ENCODE results near the gene DAB2IP. TPM values are rescaled to one million over a fixed set of nuclear protein-coding genes. Genes with fewer than 3 reads are reported as not detected.

The DAB2IP gene
- total RNA-seq, 1 experiment from 2014 or later, result 31.0 TPM

GRCh38 chr9:121674017-121674416 lies 22.6 kb downstream of the DAB2IP start:
- TF ChIP-seq YY1 (IDR thresholded peaks at IDR 0.05; ENCODE audit: extremely low read depth, insufficient replicate concordance, low read depth, low read length) (no peak), EGR1 (IDR thresholded peaks at IDR 0.05; ENCODE audit: low read depth) (no peak), CBX3 (IDR thresholded peaks at IDR 0.05; ENCODE audit: low read depth) (no peak), CTCF (IDR thresholded peaks at IDR 0.05 in 2 of 3, conservative IDR thresholded peaks at IDR 0.05 in 1 of 3; ENCODE audit: borderline replicate concordance in 1 of 3, insufficient read depth in 1 of 3, low read depth in 2 of 3, low read length in 2 of 3) (no peak), ELF1 (IDR thresholded peaks at IDR 0.05; ENCODE audit: borderline replicate concordance, low read depth) (no peak), ZBTB33 (IDR thresholded peaks at IDR 0.05; ENCODE audit: extremely low read depth, insufficient replicate concordance, low read length) (no peak), EZH2phosphoT487 (IDR thresholded peaks at IDR 0.05; ENCODE audit: borderline replicate concordance) (no peak), ATF3 (IDR thresholded peaks at IDR 0.05) (no peak), CEBPB (IDR thresholded peaks at IDR 0.05; ENCODE audit: low read depth) (no peak), POLR2AphosphoS5 (IDR thresholded peaks at IDR 0.05; ENCODE audit: low read depth, low read length) (no peak), POLR2A (IDR thresholded peaks at IDR 0.05; ENCODE audit: borderline replicate concordance, extremely low read depth, insufficient read depth, insufficient read length) (no peak), FOSL1 (IDR thresholded peaks at IDR 0.05; ENCODE audit: low read depth) (no peak), JUND (IDR thresholded peaks at IDR 0.05) (no peak), ZNF274 (IDR thresholded peaks at IDR 0.05; ENCODE audit: low read depth, low read length) (no peak), EZH2 (IDR thresholded peaks at IDR 0.05) (no peak), SP1 (IDR thresholded peaks at IDR 0.05; ENCODE audit: low read depth) (no peak), MAX (IDR thresholded peaks at IDR 0.05) (no peak)
- TF ChIP-seq, protein P1, sequence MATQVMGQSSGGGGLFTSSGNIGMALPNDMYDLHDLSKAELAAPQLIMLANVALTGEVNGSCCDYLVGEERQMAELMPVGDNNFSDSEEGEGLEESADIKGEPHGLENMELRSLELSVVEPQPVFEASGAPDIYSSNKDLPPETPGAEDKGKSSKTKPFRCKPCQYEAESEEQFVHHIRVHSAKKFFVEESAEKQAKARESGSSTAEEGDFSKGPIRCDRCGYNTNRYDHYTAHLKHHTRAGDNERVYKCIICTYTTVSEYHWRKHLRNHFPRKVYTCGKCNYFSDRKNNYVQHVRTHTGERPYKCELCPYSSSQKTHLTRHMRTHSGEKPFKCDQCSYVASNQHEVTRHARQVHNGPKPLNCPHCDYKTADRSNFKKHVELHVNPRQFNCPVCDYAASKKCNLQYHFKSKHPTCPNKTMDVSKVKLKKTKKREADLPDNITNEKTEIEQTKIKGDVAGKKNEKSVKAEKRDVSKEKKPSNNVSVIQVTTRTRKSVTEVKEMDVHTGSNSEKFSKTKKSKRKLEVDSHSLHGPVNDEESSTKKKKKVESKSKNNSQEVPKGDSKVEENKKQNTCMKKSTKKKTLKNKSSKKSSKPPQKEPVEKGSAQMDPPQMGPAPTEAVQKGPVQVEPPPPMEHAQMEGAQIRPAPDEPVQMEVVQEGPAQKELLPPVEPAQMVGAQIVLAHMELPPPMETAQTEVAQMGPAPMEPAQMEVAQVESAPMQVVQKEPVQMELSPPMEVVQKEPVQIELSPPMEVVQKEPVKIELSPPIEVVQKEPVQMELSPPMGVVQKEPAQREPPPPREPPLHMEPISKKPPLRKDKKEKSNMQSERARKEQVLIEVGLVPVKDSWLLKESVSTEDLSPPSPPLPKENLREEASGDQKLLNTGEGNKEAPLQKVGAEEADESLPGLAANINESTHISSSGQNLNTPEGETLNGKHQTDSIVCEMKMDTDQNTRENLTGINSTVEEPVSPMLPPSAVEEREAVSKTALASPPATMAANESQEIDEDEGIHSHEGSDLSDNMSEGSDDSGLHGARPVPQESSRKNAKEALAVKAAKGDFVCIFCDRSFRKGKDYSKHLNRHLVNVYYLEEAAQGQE (IDR thresholded peaks at IDR 0.05; ENCODE audit: low read depth), result no peak
- intact Hi-C loops (cut with micrococcal nuclease), result no loop called here
- Histone ChIP-seq H3K4me1 (ENCODE audit: control insufficient read depth in 1 of 2, insufficient read depth in 2 of 2, low read length in 2 of 2) (peaks cover 20 to 26% of the 10 kb centered on the region in 2 experiments), H2AFZ (ENCODE audit: low read depth, low read length, poor library complexity, severe bottlenecking) (no peak overlapping the region), H3K27me3 (ENCODE audit: insufficient read depth, low read length) (no peaks in the 10 kb centered on the region), H3K4me2 (ENCODE audit: low read length) (no peak overlapping the region), H3K9ac (ENCODE audit: low read length) (no peak overlapping the region), H3K9me2 (ENCODE audit: insufficient read depth) (no peaks in the 10 kb centered on the region), H3K79me2 (ENCODE audit: insufficient read depth, low read length) (no peaks in the 10 kb centered on the region; the same call in 1 of the 2 replicates), H3K9me3 (ENCODE audit: control insufficient read depth in 1 of 2, insufficient read depth in 1 of 2, low read depth in 1 of 2, low read length in 2 of 2) (no peaks in the 10 kb centered on the region), H3K36me3 (ENCODE audit: control insufficient read depth in 1 of 2, insufficient read depth in 2 of 2, low read length in 2 of 2) (no peaks in the 10 kb centered on the region), H4K20me1 (ENCODE audit: insufficient read depth) (no peaks in the 10 kb centered on the region), H3K27ac (ENCODE audit: low read depth, low read length) (no peak overlapping the region), H3K4me3 (replicated peaks in 1 of 2; ENCODE audit: low read depth in 1 of 2, low read length in 2 of 2) (no peak overlapping the region)
- CTCF ChIA-PET, result interaction anchor here (1.1 to 1.7 kb wide), 2 partner anchors 13 to 14 kb away, joined by 3 to 5 read pairs; no protein-coding TSS in a partner anchor
- POLR2A ChIA-PET, result no interaction called here
- RAD21 ChIA-PET (ENCODE audit: low non-redundant PET in 1 of 2, low total read pairs in 2 of 2, uncharacterized antibody in 2 of 2, unreplicated experiment in 2 of 2), result no interaction called here
- ATAC-seq (no peak), DNase-seq (ENCODE audit: low read depth, low spot score) (no peak)
- BruUV-seq (replicated peaks), result no TSS peak

Data from HCT116 (cell line).